H7 (cell line): ENCODE data around the gene NFAM1. TPM values are rescaled to one million over a fixed set of nuclear protein-coding genes. Genes with fewer than 3 reads are reported as not detected.

Experiments used
- DNase-seq: peaks from one replicate; pipeline ENCODE4 v3.0.0; 2012
- H3K27me3 ChIP-seq: 2 replicates; pipeline ENCODE4 v1.6.0; 2011; ENCODE audit warnings: mild to moderate bottlenecking, low read length; ENCODE audit not compliant: control insufficient read depth, insufficient read depth
- H3K36me3 ChIP-seq: replicated peaks from 2 replicates; pipeline ENCODE4 v1.5.1; 2011; ENCODE audit warnings: low read length; ENCODE audit not compliant: control insufficient read depth, insufficient read depth
- H3K4me3 ChIP-seq: 2 replicates; pipeline ENCODE4 v1.5.1; 2011; ENCODE audit warnings: low read depth, mild to moderate bottlenecking, control low read depth, low read length, moderate library complexity; ENCODE audit not compliant: insufficient read depth
- total RNA-seq: library from RNA; depleted of rRNA; stranded (reverse); fragments of >200 nt; shearing (Covaris generic); gene quantifications from 2 replicates; pipeline ENCODE4 v1.2.3, GENCODE V29; 2014

NFAM1 gene
- total RNA-seq, 1 experiment from 2014 or later: 0.69 TPM

DNA sequence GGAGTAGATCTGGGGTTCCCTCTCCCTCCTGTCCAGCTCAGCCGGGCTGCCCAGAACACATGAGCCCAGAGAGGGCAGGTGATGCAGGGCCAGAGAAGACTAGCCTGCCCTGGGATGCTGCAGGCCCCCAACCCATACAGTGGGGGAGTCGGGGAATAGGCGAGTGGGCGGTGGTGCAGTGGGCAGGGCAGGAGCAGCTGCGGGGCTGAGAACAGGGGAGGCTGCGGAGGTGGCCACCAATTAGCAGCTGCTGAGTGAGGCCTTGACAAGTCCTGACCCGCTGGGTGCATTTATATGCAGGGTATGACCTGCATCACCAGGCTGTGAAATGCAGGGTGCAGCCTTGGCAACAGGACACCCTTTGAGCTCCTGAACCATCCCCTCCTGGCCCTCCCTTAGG lies 43.1 kb downstream of the NFAM1 start:
- DNase-seq: peak; percentile 61
- H3K27me3 ChIP-seq: peaks cover 1% of the 10 kb centered on the region; the same call in 1 of the 2 replicates
- H3K36me3 ChIP-seq: no peaks in the 10 kb centered on the region
- no peak overlapping the region for H3K4me3 ChIP-seq

DNA sequence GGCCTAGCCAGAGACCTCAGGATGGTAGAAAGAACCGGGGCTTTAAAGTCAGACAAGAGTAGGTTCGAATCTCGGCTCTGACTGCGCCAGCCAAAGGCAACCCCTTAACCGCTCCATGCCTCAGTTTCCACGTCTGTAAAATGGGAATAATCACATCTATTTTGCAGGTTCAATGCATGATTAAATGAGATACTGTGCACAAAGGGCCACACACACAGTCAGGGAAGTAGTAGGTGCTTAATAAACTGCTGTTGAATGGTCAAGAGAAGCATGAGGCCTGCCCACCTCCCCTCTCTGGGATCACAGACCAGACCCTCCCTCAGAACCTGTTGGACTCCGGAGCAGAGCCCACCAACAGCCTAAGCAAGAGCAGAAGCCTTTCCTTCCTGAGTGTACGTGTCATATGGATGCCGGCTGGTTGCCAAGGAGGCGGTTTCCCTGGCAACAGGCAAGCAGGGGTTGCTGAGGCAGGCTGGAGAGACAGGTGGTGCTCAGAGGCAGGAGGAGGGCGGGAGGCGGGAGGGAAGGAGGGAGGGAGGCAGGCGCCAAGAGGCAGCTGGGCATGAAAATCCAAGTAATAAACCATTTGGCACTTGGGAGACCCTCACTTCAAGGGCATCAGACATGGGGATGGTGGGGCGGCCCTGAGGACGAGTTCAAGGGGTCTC lies 43.9 kb downstream of the NFAM1 start:
- Histone ChIP-seq H3K36me3 (no peaks in the 10 kb centered on the region), H3K4me3 (no peak overlapping the region), H3K27me3 (peaks cover 1% of the 10 kb centered on the region; the same call in 1 of the 2 replicates)
- peak; percentile 90 for DNase-seq

DNA sequence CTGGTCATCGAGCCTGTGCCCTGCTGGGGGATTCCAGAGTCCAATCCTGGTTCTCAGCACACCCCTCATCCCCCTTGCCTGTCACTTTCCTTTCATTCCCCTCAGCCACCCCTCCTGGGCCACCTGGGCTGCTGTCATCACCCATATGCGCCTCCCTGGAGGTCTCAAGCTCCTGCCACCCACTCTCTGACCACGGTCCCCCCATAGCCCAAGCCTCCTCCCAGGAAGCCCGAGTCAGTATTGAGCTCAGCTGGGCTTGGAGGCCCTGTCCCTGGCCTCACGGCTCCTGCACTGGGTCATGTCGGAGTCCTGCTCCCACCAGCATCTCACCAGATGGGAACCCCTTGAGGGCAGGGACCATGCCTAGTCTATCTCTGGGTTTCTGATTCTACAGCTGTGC lies 44.6 kb downstream of the NFAM1 start:
- H3K27me3 ChIP-seq: peaks cover 1% of the 10 kb centered on the region; the same call in 1 of the 2 replicates
- no peak overlapping the region for H3K4me3 ChIP-seq
- no peak for DNase-seq
- no peaks in the 10 kb centered on the region for H3K36me3 ChIP-seq

DNA sequence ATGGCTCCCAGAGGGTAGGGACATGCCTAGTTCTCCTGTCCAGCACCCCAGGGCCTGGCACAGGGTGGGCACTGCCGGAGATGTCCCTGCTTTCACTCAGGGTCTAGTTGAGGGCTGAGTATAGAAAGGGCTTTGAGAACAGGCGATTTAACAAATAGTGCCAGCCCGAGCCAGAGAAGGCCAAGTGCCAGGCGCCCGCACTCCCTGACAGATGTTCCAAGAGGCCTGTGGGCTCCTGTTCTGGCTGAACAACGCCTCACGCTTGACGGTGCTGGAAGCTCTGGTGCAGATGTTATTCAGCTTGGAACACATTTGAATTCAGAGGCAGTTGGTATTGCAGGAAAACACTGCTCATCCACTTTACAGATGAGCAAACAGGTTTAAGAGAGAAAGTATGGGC lies 46.5 kb downstream of the NFAM1 start:
- no peaks in the 10 kb centered on the region for H3K36me3 ChIP-seq
- H3K4me3 ChIP-seq: no peak overlapping the region
- no peak for DNase-seq
- 0 out of 2 replicates have a peak, but pooled peaks cover 1% of the 10 kb centered on the region for H3K27me3 ChIP-seq

DNA sequence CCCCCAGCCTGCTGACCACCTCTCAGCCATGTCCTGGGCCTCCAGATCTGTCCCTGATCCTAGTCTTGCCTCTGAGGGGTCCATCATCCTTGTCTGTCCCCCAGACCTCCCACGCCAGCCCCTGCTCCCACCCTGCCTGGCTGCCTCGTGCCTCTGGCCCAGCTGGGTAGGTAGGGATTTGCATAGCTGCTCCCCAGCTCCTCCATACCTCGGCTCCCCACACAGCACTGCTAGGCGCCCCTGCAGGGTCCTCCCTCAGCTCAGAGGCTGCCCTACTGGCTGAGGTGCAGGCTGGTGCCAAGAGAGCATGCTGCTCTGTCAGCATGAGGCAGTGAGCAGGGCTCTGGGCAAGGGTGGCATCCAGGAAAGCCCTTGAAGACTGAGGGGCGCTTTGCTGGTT lies 47.7 kb downstream of the NFAM1 start:
- no peaks in the 10 kb centered on the region for H3K36me3 ChIP-seq
- 0 out of 2 replicates have a peak, but pooled peaks cover 1% of the 10 kb centered on the region for H3K27me3 ChIP-seq
- no peak for DNase-seq
- no peak overlapping the region for H3K4me3 ChIP-seq

DNA sequence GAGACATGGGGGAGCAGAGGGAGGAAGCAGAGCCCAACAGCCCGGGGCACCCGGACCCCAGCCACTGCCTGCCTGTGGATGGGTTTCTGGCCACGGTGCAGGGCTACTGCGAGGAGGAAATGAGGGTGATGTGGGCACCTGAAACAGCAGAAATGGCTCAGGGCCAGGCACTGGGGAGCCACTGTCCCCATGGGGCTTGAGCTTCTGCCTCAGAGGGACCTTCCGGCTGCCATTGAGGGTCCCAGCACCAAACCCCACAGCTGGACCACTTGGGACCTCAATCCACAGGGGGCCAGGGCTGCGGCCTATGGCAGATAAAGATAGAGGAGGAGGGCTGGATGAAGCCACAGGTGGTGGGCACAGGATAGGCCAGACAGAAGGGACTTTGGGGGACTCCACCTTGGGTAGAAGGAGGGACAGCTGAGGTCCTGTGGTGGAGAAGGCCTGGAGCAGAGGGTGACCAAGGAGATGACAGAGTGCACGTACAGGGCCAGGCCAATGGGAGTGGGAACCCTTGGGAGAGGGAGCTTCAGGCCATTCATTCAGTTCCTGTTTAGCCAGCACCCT lies 48.3 kb downstream of the NFAM1 start:
- no peak for DNase-seq
- H3K36me3 ChIP-seq: no peaks in the 10 kb centered on the region
- 0 out of 2 replicates have a peak, but pooled peaks cover 1% of the 10 kb centered on the region for H3K27me3 ChIP-seq
- H3K4me3 ChIP-seq: no peak overlapping the region

DNA sequence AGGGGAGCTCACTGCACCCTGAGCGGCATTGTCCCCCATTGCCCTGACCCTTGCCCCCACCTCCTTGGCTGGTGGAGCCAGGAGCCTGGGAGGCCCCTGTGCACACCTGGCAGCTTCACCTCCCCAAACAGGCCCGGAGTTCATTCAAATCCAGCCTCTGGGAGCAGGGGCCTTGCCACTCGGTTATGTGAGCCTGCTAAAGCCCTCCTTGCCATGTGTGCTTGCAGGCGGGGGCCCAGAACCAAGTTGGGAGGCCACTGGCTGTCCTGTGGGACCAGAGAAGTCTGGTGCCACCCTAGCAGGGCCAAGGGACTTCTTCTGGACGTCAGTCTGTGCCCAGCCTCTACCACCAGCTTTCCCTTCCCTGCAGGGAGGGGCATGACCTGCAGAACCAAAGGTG lies 48.9 kb downstream of the NFAM1 start:
- DNase-seq: no peak
- Histone ChIP-seq H3K36me3 (no peaks in the 10 kb centered on the region), H3K27me3 (0 out of 2 replicates have a peak, but pooled peaks cover 1% of the 10 kb centered on the region), H3K4me3 (no peak overlapping the region)

DNA sequence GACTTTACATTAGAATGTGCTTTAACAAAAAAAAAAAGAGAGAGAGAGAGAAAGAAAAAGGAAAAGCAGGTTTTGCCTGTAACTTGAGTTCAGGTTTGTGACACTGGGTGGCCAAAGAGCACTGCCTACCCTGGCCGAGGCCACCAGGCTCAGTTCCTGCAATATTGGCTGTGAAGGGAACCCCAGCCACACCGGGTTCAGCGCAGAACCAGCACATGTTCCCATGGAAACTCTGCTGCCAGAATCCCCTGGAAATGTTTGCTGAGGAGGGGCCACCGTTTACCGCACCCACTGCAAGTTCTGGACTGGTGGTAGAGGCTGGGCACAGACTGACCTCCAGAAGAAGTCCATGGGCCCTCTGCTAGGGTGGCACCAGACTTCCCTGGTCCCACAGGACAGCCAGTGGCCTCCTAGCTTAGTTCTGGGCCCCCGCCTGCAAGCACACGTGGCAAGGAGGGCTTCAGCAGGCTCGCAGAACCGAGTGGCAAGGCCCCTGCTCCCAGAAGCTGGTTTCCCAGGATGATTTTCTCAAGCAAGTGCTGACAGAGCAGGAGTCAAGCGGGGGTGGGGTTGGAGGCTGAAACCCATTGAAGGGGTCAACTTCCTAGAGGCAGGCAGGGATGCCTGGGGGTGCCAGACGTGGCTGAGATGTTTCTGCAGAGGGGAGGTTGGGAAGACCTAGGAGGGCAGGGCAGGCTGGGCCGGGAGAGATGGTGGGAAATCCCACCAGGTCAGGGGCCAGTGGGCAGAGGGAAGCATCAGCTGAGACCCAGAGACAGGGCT lies 51.2 kb downstream of the NFAM1 start:
- no peak for DNase-seq
- H3K36me3 ChIP-seq: no peaks in the 10 kb centered on the region
- H3K4me3 ChIP-seq: no peak overlapping the region
- H3K27me3 ChIP-seq: 0 out of 2 replicates have a peak, but pooled peaks cover 1% of the 10 kb centered on the region

DNA sequence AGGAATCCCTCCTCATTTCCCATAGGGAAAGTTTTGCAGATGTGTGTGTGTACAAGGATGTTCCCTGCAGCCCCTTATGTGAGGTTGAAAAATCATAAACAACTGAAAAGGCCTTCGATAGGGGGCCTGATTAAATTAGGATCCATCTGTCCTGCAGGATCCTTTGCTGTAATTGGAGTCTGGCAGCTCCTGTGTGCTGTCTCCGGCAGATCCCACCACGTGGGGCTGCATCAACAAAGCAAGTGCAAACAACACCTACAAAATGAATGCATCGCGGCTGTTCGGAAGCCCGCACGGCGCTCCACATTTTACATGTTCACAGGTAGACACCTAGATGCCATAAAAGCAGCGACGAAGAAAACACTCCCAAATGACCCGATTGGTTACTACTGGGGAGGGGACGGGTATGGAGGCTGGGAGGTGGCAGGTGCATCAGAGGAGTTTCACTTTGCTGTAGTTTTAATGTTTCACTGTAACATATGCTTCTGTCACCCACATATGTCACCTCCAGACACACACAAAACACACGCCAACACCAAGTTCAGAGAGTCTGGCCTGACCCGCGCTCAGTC lies 52.2 kb downstream of the NFAM1 start:
- H3K36me3 ChIP-seq: no peaks in the 10 kb centered on the region
- H3K4me3 ChIP-seq: no peak overlapping the region
- H3K27me3 ChIP-seq: 0 out of 2 replicates have a peak, but pooled peaks cover 1% of the 10 kb centered on the region
- DNase-seq: no peak

DNA sequence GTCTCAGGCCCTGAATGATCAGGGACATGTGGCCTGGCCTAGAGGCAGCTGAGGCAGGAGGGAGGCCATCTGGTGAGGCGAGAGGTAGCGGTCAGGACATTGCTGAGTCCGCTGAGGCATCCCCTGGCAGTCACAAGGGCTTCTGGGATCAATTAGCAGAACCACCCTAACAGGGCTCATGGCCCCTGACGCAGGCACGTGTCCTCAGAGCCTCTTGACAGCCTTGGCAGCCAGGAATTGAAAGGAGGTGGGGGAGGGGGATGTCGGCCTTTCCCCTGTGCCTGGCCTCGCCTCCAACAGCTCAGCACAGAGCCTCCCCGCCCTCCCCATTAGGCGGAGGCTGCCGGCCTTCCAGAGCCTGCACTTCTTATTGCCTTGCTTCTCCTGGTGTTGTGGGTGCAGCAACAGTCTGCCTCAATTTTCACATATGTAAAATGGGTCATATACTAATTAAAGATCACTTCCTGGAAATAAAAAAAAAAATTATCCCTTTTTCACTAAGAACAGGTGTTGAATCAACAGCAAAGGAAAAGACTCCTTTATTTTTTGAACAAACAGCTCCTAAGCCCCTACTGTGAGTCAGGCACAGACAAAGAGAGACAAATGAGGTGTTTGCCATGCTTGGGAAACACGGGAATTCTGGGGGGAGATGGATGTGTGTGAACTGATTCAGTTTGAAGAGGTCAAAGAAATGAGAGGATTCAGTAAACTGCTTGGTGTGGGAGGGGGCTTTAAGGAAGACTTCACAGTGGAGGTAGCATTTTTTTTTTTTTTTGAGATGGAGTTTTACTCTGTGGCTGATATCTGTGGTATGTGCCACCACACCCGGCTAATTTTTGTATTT lies 55.3 kb downstream of the NFAM1 start:
- Histone ChIP-seq H3K27me3 (no peaks in the 10 kb centered on the region), H3K36me3 (no peaks in the 10 kb centered on the region), H3K4me3 (no peak overlapping the region)
- DNase-seq: peak; percentile 90

DNA sequence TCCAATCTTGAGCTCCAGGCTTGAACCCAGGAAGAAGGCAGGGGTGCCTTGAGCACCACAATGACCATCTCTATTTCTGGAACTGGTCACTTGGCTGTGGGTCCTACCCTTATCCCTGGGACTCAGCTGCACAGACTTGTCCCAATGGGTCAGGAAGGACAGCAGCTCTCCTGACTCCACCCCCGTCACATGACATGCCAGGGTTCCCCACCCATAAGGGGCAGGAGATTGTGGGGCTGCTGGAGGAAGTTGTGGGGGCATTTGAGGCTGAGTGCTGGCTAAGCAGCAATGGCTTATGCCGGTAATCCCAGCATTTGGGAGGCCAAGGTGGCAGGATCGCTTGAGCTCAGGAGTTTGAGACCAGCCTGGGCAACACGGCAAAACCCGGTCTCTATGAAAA lies 56.2 kb downstream of the NFAM1 start:
- Histone ChIP-seq H3K27me3 (no peaks in the 10 kb centered on the region), H3K4me3 (no peak overlapping the region), H3K36me3 (no peaks in the 10 kb centered on the region)
- no peak for DNase-seq

DNA sequence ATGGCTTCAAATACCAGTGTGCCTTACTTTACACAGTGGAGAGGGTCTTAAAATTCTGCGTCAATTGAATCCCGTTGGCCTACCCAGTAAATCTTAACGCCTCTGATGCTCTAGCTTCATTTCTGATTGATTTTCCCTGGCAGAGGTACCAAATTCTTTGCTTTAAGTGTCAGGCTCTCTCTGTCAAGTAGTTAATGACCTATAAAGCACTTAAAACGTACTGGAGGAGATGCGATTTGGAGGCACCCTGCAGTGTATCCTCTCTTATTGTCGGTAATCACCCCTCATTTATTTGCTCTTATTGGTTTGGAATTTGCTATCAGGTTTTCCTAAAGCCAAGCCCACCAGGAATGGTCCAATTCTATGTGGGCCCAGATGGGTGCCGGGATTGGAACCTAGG lies 59.2 kb downstream of the NFAM1 start:
- Histone ChIP-seq H3K4me3 (no peak overlapping the region), H3K36me3 (no peaks in the 10 kb centered on the region), H3K27me3 (peaks cover 9% of the 10 kb centered on the region)
- DNase-seq: no peak

DNA sequence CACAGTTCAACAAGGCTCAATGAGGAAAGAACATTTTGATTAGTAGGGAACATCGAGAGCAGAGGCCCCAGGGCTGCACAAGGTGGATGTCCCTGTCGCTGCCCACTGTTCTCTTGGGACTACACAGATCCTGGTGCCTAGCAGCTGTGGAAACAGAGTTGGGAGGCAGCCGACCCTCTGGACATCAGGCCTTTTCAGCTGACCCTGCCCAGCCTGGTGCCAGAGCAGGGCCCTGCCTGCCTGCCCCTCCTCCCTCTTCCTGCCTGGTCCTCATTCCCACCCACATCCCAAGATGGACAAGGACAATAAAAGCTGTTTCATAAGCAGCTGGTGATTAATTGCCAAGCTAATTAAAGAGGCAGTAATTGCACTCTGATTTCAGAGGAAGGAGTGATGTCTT lies 60.7 kb downstream of the NFAM1 start:
- peaks cover 21% of the 10 kb centered on the region for H3K27me3 ChIP-seq
- no peak for DNase-seq
- no peaks in the 10 kb centered on the region for H3K36me3 ChIP-seq
- H3K4me3 ChIP-seq: no peak overlapping the region

DNA sequence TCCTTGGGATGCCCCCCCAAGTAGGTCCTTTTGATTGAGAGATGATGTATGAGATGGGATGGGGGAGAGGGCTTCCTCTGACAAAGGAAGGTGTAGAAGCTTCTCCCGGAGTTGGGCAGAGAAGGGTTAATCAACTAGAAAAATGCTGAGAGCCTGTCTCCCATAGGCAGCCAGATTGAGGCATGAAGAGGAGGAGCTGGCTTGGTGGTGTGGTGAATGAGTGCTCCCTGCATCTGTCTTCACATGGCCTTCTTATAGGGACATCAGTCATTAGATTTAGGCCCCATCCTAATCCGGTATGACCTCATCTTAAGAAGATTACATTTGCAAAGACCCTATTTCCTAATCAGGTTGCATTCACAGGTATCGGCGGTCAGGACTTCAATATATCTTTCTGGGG lies 61.1 kb downstream of the NFAM1 start:
- Histone ChIP-seq H3K4me3 (no peak overlapping the region), H3K27me3 (peaks cover 21% of the 10 kb centered on the region), H3K36me3 (no peaks in the 10 kb centered on the region)
- no peak for DNase-seq
